C4-2B (cell line): Measurements from ENCODE around the gene COL28A1.

Experiments
- H3K27ac ChIP-seq: fragments of 450-650 bp; 2 replicates; pipeline ENCODE4 v1.5.1; 2017
- CTCF ChIP-seq: fragments of 450-650 bp; conservative IDR thresholded peaks from 2 replicates; pipeline ENCODE4 v1.5.1; 2017; ENCODE audit warnings: mild to moderate bottlenecking
- ZFX ChIP-seq: fragments of 450-650 bp; IDR thresholded peaks from 2 replicates; pipeline ENCODE4 v1.6.1; 2017

COL28A1 gene

GRCh38 chr7:7550663-7551062 is 15.0 kb upstream of the COL28A1 start:
- no peak for TF ChIP-seq ZFX
- no peak for TF ChIP-seq CTCF
- H3K27ac ChIP-seq = no peak overlapping the region

GRCh38 chr7:7548407-7548806 is 12.7 kb upstream of the COL28A1 start:
- TF ChIP-seq CTCF (no peak), ZFX (no peak)
- H3K27ac ChIP-seq = no peak overlapping the region

- no peak overlapping the region for H3K27ac ChIP-seq
- TF ChIP-seq ZFX = no peak
These were observed 6.7 kb upstream of the COL28A1 start for GRCh38 chr7:7542251-7542835.

- TF ChIP-seq ZFX (no peak), CTCF (no peak)
- H3K27ac ChIP-seq = no peak overlapping the region
These were observed 4.0 kb upstream of the COL28A1 start for GRCh38 chr7:7539711-7540110.

- TF ChIP-seq ZFX (no peak), CTCF (no peak)
- no peak overlapping the region for H3K27ac ChIP-seq
These were observed 3.5 kb upstream of the COL28A1 start for GRCh38 chr7:7539152-7539551.

GRCh38 chr7:7537711-7538110 is 2.0 kb upstream of the COL28A1 start:
- no peak overlapping the region for H3K27ac ChIP-seq
- TF ChIP-seq CTCF (no peak), ZFX (no peak)

GRCh38 chr7:7536396-7537019 is 835 bp upstream of the COL28A1 start:
- H3K27ac ChIP-seq = no peak overlapping the region
- TF ChIP-seq CTCF (no peak), ZFX (no peak)

- no peak for TF ChIP-seq ZFX
- TF ChIP-seq CTCF = no peak
- H3K27ac ChIP-seq = no peak overlapping the region
These were observed 1.7 kb downstream of the COL28A1 start for GRCh38 chr7:7533831-7534430.
